Measurements from ENCODE around the gene CHPT1.
"Not testable (repeated sequence)": the region's sequence is repeated elsewhere in the genome, so short reads cannot be mapped to it uniquely, and the experiment has no call there.

Gene CHPT1

GRCh38 chr12:101654442-101654841 is 43.0 kb upstream of the CHPT1 start:
- DNase-seq (ENCODE audit: low read depth) = no peak
- no peak for TF ChIP-seq CTCF (conservative IDR thresholded peaks at IDR 0.05; ENCODE audit: control insufficient read depth, insufficient read depth, low read depth, low read length)

GRCh38 chr12:101655393-101655792 is 42.0 kb upstream of the CHPT1 start:
- DNase-seq (ENCODE audit: low read depth) = no peak
- no peak for TF ChIP-seq CTCF (conservative IDR thresholded peaks at IDR 0.05; ENCODE audit: control insufficient read depth, insufficient read depth, low read depth, low read length)
- no peak overlapping the region for H3K4me3 ChIP-seq (ENCODE audit: control insufficient read depth, low read depth, low read length)

More at GRCh38 chr12:101654442-101654841, 43.0 kb upstream of the CHPT1 start:
- H3K4me3 ChIP-seq (ENCODE audit: control insufficient read depth, low read depth, low read length) = no peak overlapping the region

- not testable (repeated sequence) for H3K4me3 ChIP-seq (ENCODE audit: control insufficient read depth, low read depth, low read length)
- peak; percentile 41 for DNase-seq (ENCODE audit: low read depth)
These were observed 36.8 kb upstream of the CHPT1 start for GRCh38 chr12:101660662-101661061.

GRCh38 chr12:101663298-101663697 is 34.1 kb upstream of the CHPT1 start:
- no peak overlapping the region for H3K4me3 ChIP-seq (ENCODE audit: control insufficient read depth, low read depth, low read length)
- no peak for DNase-seq (ENCODE audit: low read depth)
- no peak for TF ChIP-seq CTCF (conservative IDR thresholded peaks at IDR 0.05; ENCODE audit: control insufficient read depth, insufficient read depth, low read depth, low read length)

- TF ChIP-seq CTCF (conservative IDR thresholded peaks at IDR 0.05; ENCODE audit: control insufficient read depth, insufficient read depth, low read depth, low read length) = no peak
- no peak for DNase-seq (ENCODE audit: low read depth)
- no peak overlapping the region for H3K4me3 ChIP-seq (ENCODE audit: control insufficient read depth, low read depth, low read length)
These were observed 32.4 kb upstream of the CHPT1 start for GRCh38 chr12:101664992-101665391.

GRCh38 chr12:101666052-101666728 is 31.2 kb upstream of the CHPT1 start:
- DNase-seq (ENCODE audit: low read depth) = no peak
- H3K4me3 ChIP-seq (ENCODE audit: control insufficient read depth, low read depth, low read length) = no peak overlapping the region
- TF ChIP-seq CTCF (conservative IDR thresholded peaks at IDR 0.05; ENCODE audit: control insufficient read depth, insufficient read depth, low read depth, low read length) = no peak

GRCh38 chr12:101667591-101667990 is 29.8 kb upstream of the CHPT1 start:
- TF ChIP-seq CTCF (conservative IDR thresholded peaks at IDR 0.05; ENCODE audit: control insufficient read depth, insufficient read depth, low read depth, low read length) = no peak
- no peak for DNase-seq (ENCODE audit: low read depth)
- H3K4me3 ChIP-seq (ENCODE audit: control insufficient read depth, low read depth, low read length) = no peak overlapping the region
